Prostate gland (tissue), 2 donors: ENCODE measurements around the gene SUSD1.

Source experiments
- POLR2AphosphoS5 ChIP-seq: sonication (generic); formaldehyde crosslinking; IDR thresholded peaks from one replicate; pipeline ENCODE4 v1.6.1; 2017; ENCODE audit warnings: antibody characterized with exemption
- TF ChIP-seq, protein P1 (sequence below), 4 experiments: fragments of 200-600 bp in 2 of 4; fragments of 450-650 bp in 2 of 4; sonication (generic) in 2 of 4; IDR thresholded peaks; 1 replicate in 3 of 4; 2 replicates in 1 of 4; pipeline ENCODE4 v1.5.1; 2016 to 2019; ENCODE audit warnings: antibody characterized with exemption in 4 of 4, mild to moderate bottlenecking in 2 of 4, moderate library complexity in 2 of 4

DNA sequence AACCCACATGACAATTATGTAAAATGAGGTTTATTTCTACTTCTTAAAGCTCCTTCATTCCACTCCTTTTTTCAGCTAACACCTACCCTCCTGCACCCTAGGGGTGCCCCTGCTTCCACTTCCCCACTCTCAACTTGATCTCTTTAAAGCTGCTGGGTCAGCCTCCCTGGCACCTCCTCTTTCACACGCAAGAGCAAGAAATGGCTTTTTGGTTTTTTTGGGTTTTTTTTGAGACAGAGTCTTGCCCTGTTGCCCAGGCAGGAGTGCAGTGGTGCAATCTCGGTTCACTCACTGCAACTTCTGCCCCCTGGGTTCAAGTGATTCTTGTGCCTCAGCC, 64.4 kb downstream of the SUSD1 start:
- TF ChIP-seq, protein P1, sequence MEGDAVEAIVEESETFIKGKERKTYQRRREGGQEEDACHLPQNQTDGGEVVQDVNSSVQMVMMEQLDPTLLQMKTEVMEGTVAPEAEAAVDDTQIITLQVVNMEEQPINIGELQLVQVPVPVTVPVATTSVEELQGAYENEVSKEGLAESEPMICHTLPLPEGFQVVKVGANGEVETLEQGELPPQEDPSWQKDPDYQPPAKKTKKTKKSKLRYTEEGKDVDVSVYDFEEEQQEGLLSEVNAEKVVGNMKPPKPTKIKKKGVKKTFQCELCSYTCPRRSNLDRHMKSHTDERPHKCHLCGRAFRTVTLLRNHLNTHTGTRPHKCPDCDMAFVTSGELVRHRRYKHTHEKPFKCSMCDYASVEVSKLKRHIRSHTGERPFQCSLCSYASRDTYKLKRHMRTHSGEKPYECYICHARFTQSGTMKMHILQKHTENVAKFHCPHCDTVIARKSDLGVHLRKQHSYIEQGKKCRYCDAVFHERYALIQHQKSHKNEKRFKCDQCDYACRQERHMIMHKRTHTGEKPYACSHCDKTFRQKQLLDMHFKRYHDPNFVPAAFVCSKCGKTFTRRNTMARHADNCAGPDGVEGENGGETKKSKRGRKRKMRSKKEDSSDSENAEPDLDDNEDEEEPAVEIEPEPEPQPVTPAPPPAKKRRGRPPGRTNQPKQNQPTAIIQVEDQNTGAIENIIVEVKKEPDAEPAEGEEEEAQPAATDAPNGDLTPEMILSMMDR (IDR thresholded peaks at IDR 0.05): no peak
- TF ChIP-seq POLR2AphosphoS5: no peak
